GM10266 (cell line): ENCODE results near the gene ZNF581.

Experiments used
- DNase-seq: peaks from one replicate; pipeline ENCODE4 v3.0.0; 2012; ENCODE audit errors: extremely low spot score
- TF ChIP-seq, protein P1 (sequence below): IDR thresholded peaks from 2 replicates; pipeline ENCODE4 v1.5.1; 2012; ENCODE audit warnings: mild to moderate bottlenecking, low read depth; ENCODE audit not compliant: control insufficient read depth, insufficient read depth; ENCODE audit errors: missing control alignments

The ZNF581 gene

DNA sequence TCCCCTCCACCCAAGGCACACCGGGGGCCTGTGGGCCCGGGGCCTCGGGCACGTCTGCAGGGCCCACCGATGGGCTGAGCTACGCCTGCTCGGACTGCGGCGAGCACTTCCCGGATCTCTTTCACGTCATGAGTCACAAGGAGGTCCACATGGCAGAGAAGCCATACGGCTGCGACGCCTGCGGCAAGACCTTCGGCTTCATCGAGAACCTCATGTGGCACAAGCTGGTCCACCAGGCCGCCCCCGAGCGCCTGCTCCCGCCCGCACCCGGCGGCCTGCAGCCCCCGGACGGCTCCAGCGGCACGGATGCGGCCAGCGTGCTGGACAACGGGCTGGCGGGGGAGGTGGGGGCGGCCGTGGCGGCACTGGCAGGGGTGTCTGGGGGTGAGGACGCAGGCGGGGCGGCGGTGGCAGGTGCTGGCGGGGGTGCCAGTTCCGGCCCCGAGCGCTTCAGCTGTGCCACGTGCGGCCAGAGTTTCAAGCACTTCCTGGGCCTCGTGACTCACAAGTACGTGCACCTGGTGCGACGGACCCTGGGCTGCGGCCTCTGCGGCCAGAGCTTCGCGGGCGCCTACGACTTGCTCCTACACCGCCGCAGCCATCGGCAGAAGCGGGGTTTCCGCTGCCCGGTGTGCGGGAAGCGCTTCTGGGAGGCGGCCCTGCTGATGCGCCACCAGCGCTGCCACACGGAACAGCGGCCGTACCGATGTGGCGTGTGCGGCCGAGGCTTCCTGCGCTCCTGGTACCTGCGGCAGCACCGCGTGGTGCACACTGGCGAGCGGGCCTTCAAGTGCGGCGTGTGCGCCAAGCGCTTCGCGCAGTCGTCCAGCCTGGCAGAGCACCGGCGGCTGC, 27.7 kb upstream of the ZNF581 start:
- TF ChIP-seq, protein P1, sequence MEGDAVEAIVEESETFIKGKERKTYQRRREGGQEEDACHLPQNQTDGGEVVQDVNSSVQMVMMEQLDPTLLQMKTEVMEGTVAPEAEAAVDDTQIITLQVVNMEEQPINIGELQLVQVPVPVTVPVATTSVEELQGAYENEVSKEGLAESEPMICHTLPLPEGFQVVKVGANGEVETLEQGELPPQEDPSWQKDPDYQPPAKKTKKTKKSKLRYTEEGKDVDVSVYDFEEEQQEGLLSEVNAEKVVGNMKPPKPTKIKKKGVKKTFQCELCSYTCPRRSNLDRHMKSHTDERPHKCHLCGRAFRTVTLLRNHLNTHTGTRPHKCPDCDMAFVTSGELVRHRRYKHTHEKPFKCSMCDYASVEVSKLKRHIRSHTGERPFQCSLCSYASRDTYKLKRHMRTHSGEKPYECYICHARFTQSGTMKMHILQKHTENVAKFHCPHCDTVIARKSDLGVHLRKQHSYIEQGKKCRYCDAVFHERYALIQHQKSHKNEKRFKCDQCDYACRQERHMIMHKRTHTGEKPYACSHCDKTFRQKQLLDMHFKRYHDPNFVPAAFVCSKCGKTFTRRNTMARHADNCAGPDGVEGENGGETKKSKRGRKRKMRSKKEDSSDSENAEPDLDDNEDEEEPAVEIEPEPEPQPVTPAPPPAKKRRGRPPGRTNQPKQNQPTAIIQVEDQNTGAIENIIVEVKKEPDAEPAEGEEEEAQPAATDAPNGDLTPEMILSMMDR = no peak
- no peak for DNase-seq

DNA sequence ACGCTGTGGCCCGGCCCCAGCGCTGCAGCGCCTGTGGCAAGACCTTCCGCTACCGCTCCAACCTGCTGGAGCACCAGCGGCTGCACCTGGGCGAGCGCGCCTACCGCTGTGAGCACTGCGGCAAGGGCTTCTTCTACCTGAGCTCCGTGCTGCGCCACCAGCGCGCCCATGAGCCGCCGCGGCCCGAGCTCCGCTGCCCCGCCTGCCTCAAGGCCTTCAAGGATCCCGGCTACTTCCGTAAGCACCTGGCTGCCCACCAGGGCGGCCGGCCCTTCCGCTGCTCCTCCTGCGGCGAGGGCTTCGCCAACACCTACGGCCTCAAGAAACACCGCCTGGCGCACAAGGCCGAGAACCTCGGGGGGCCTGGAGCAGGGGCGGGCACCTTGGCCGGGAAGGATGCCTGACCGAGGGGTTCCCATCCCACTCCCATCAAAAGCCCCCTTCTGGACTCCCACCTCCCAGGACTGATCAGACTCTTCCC, 27.0 kb upstream of the ZNF581 start:
- DNase-seq = no peak
- TF ChIP-seq, protein P1 = no peak

DNA sequence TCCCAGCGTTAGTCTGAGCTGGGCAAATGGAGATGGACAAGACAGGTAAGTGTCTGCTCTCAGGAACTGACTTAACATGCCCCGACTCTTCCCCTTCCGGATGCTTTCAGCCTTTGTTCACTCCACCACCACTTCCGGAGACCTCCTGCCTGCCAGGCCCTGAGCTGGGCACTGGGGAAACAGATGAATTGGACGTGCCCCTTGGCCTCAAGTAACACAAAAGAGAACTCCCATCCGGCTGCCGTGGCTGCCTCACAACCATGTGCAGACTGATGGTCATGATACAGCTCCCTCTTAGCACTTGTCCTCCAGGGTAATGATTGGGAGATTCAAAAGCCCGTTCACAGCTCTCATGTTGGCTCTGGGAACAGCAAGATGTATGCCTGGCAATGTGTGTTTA, 26.0 kb upstream of the ZNF581 start:
- TF ChIP-seq, protein P1 = no peak
- DNase-seq = no peak

DNA sequence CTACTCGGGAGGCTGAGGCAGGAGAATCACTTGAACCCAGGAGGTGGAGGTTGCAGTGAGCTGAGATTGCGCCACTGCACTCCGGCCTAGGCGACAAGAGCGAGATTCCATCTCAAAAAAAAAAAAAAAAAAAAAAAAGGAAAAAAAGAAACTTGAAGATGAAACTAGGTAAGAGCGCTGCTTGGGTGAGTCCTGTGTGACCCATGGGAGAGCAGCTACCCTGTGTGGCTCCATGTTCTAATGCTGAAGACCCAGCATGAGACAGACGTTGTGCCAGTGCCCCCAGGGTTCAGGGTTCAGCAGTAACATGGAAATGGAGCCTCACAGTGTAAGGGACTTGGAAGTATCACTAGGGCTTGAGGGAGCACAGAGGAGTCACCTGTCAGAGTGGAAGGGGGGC, 25.0 kb upstream of the ZNF581 start:
- TF ChIP-seq, protein P1 = no peak

DNA sequence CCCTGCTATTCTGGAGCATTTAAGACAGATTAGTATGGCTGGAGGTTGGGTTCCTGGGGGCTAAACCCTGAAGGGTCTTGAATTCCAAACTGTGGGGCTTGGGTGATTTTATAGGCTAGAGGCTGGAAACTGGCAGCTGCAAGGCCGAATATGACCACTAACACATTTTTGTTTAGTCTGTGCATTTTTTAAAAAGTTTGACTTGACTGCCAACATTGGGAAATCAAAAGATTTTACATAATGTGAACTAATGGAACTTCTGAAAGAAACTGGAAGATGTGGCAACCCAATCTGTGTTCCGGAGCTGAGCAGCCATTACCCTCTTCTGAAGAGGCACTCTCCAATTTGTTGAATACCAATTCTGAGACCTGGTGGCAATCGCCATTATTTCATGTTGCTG, 24.2 kb upstream of the ZNF581 start:
- no peak for DNase-seq
- TF ChIP-seq, protein P1 = no peak

More for the DNA sequence above, 25.0 kb upstream of the ZNF581 start:
- DNase-seq = no peak

DNA sequence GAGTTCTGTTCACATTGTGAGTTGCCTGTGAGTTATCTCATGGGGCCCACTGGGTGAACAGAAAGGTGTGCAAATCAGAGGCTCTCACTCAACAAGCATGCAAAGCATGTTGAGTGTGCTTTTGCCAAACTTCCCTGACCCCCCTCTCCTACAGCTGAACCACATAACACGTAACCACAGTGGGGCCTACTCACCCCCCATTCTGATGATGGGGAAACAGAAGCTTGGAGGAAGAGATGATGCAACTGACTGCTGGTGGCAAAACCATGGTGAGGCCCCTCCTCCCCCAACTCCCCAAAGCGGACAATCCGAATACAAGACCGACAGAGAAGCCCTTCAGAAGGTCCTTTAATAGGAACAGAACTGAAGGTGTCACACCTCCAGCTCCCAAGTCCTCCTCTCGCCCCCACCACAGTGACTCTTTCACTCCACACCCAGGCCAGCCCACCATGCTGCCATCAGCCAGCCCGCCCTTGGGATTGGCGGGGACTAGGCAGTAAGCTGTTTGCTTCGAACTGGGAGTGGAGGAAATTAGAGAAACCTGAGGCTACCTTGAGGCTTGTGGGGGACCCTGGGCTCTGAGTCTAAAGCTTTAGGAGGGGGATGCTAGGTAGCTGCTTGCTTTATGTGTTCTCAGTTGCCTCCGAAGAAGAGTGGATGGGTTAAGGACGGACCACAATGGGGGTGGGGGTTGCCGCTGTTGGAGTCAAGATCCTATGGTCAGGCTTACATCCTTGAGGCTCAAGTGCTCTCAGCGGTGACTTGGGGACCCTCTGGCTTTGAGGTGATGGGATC, 22.8 kb upstream of the ZNF581 start:
- TF ChIP-seq, protein P1 = no peak
- no peak for DNase-seq
